Measurements from ENCODE around the gene PYGO2. TPM values are rescaled to one million over a fixed set of nuclear protein-coding genes. Genes with fewer than 3 reads are reported as not detected.

The PYGO2 gene
- total and polyA plus RNA-seq, 3 donors from 2014 or later: 31.0 to 34.9 (median 33.2) TPM

DNA sequence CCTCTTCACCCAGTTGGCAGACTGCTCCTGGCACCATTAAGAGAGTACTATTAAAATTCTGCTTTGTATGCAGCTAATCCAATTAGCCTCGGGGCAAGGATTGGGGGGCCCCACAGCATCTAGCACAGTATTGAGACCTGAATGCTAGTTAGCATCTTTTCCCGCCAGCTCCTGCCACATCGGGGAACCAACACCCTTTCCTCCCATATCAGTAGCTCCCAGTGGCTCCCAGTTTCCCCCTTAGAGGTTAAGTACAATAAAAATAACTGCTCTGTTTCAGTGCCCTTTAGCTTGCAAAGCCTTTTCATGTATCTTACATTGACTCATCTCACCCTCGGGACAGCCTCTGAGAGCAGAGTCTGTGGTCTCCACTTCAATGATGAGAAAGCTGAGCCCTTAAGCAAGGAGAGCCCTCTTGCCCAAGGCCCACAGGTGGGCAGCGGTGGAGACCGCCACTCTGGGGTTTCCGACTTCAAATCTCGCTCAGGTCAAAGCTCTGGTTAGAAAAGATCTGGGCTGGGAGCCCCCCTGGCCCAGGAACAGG, 20.9 kb downstream of the PYGO2 start:
- Histone ChIP-seq H3K27ac (peak overlapping the region; percentile 20 to 64), H3K36me3 (ENCODE audit: low read depth, missing control alignments) (no peaks in the 10 kb centered on the region), H3K9me3 (no peaks in the 10 kb centered on the region), H3K4me1 (peaks cover 60% of the 10 kb centered on the region), H3K27me3 (no peaks in the 10 kb centered on the region), H3K4me3 (no peak overlapping the region)
- intact Hi-C loops (cut with DNase I; ENCODE audit: low total_unique reads): no loop called here
- WGBS, 2 donors: 67 to 69% methylated on average over 8 of the region's 8 CpGs
- no peak for DNase-seq
- TF ChIP-seq, protein P1, sequence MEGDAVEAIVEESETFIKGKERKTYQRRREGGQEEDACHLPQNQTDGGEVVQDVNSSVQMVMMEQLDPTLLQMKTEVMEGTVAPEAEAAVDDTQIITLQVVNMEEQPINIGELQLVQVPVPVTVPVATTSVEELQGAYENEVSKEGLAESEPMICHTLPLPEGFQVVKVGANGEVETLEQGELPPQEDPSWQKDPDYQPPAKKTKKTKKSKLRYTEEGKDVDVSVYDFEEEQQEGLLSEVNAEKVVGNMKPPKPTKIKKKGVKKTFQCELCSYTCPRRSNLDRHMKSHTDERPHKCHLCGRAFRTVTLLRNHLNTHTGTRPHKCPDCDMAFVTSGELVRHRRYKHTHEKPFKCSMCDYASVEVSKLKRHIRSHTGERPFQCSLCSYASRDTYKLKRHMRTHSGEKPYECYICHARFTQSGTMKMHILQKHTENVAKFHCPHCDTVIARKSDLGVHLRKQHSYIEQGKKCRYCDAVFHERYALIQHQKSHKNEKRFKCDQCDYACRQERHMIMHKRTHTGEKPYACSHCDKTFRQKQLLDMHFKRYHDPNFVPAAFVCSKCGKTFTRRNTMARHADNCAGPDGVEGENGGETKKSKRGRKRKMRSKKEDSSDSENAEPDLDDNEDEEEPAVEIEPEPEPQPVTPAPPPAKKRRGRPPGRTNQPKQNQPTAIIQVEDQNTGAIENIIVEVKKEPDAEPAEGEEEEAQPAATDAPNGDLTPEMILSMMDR (IDR thresholded peaks at IDR 0.05): no peak
- no peak for TF ChIP-seq POLR2A (IDR thresholded peaks at IDR 0.05)

DNA sequence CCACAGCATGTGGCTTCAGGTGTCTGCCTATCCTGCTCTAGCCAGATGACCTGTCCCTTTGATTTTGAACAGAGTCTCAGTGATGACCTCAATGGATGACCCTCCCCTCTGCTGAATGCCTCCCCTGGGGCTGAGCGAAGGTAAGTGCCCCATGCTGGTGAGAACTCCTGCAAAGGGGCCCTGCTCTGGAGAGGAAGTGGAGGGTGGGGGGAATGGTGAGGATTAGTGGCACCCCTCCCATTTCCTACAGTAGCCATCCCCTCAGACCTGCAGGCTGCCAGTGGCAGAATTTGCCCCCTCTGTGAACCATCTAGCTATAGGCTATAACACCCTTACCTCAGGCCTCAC, 21.4 kb downstream of the PYGO2 start:
- Histone ChIP-seq H3K9me3 (no peaks in the 10 kb centered on the region), H3K4me1 (peaks cover 60% of the 10 kb centered on the region), H3K27ac (peak overlapping the region in 1 of 2 donors; percentile 20), H3K27me3 (no peaks in the 10 kb centered on the region), H3K36me3 (ENCODE audit: low read depth, missing control alignments) (no peaks in the 10 kb centered on the region), H3K4me3 (no peak overlapping the region)
- 79 to 86% methylated on average over 1 of the region's 1 CpG for WGBS, 2 donors
- DNase-seq: no peak
- TF ChIP-seq POLR2A (IDR thresholded peaks at IDR 0.05): no peak
- TF ChIP-seq, protein P1 (IDR thresholded peaks at IDR 0.05): no peak
- intact Hi-C loops (cut with DNase I; ENCODE audit: low total_unique reads): no loop called here

DNA sequence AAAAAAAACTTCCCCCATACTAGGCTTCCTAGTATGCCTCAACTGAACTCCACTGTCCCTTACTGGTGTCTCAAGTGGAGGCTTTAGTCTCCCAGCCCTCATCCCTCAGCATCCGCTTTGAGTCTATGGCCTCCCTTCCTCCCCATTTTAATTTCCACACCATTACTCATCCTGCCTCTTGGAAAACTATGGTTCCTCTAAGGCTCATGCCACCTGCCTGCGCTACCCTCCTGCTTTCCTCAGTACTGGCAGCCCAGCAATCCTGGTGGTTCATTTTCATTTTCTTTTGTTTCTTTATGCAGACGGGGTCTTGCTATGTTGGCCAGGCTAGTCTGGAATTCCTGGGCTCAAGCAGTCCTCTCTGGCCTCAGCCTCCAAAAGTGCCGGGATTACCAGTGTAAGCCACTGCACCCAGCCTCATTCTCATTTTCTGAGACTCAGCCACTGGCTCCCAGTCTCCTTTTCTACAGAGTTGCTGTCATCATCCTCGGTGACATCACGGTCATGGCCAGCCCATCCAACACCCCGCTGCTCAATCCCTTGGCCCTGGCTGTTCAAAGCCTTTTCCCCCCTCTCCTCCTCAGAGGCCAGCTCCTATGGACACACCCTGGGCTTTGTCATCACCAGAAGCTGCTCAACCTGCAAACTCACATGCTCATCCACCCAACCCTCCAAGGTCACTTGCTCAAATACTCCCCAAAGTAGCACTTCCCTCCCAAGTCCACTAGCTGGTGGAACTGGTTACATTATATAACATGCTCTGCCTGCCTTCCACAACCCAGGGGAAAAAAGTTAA, 22.8 kb downstream of the PYGO2 start:
- Histone ChIP-seq H3K27me3 (no peaks in the 10 kb centered on the region), H3K4me3 (no peak overlapping the region), H3K27ac (peak overlapping the region; percentile 98 to 99), H3K9me3 (no peaks in the 10 kb centered on the region), H3K36me3 (ENCODE audit: low read depth, missing control alignments) (no peaks in the 10 kb centered on the region), H3K4me1 (peaks cover 47% of the 10 kb centered on the region)
- TF ChIP-seq, protein P1 (IDR thresholded peaks at IDR 0.05): no peak
- no peak for TF ChIP-seq POLR2A (IDR thresholded peaks at IDR 0.05)
- intact Hi-C loops (cut with DNase I; ENCODE audit: low total_unique reads): no loop called here
- WGBS, 2 donors: 86 to 88% methylated on average over 7 of the region's 7 CpGs
- peak; percentile 70 for DNase-seq

DNA sequence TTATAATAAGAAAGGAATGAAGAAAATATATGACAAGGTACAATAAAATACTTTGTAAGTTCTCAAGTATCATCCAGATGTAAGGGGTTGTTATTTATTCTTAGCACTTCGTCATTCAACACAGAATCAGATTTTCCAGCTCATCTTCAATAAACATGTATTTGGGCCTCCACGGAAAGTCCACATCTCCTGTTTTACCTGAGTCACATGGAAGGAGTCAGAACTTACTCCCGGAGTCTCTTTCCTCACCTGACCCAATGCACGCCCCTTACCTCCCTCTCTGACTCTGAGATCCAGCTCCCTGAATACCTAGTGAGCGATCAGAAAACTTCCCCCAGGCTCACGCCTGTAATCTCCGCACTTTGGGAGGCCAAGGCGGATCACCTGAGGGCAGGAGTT, 23.6 kb downstream of the PYGO2 start:
- no peak for DNase-seq
- TF ChIP-seq, protein P1 (IDR thresholded peaks at IDR 0.05): no peak
- no peak for TF ChIP-seq POLR2A (IDR thresholded peaks at IDR 0.05)
- WGBS, 2 donors: 63 to 66% methylated on average over 8 of the region's 8 CpGs
- Histone ChIP-seq H3K27me3 (no peaks in the 10 kb centered on the region), H3K36me3 (ENCODE audit: low read depth, missing control alignments) (no peaks in the 10 kb centered on the region), H3K4me1 (peaks cover 42% of the 10 kb centered on the region), H3K4me3 (no peak overlapping the region), H3K27ac (peak overlapping the region; percentile 98 to 99), H3K9me3 (no peaks in the 10 kb centered on the region)
- intact Hi-C loops (cut with DNase I; ENCODE audit: low total_unique reads): no loop called here

Data from testis (tissue), 3 donors.